ENCODE measurements around the gene LRRC27. TPM values are rescaled to one million over a fixed set of nuclear protein-coding genes. Genes with fewer than 3 reads are reported as not detected.

LRRC27 gene
- total RNA-seq, 4 donors from 2014 or later, result 3.1 to 5.8 (median 4.4) TPM

DNA sequence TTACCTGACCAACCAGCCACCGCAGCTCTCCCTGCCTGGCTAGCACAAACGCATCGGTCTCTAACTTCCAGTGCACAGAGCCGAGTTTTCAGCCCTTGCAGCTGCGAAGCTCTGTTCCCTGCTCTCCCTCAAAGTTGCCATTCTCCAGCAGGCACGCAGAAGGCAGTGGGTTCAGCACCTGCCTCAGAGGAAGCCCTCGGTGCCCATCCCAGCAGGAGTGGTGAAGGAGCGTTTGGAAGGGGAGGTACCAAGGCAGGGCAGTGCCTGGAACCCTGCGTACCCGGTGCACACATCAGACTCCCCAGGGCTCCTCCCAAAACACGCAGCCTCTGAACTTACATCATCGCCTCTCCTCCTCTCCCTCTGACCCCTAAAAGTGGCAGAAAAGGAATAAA lies 22.5 kb upstream of the LRRC27 start:
- Histone ChIP-seq H3K9me3 (no peaks in the 10 kb centered on the region), H3K27ac (no peak overlapping the region), H3K27me3 (no peaks in the 10 kb centered on the region), H3K4me1 (peaks cover 0 to 24% (median 12%) of the 10 kb centered on the region in 3 donors), H3K4me3 (no peak overlapping the region), H3K36me3 (no peaks in the 10 kb centered on the region)
- WGBS, 2 donors (ENCODE audit: low coverage in 1 of 2), result 67% methylated on average over 3 of the region's 12 CpGs; no CpG with 5 or more reads in 1 of the 2 donors
- no peak for ATAC-seq
- TF ChIP-seq EP300 (IDR thresholded peaks at IDR 0.05) (no peak), POLR2AphosphoS5 (IDR thresholded peaks at IDR 0.05) (no peak)

DNA sequence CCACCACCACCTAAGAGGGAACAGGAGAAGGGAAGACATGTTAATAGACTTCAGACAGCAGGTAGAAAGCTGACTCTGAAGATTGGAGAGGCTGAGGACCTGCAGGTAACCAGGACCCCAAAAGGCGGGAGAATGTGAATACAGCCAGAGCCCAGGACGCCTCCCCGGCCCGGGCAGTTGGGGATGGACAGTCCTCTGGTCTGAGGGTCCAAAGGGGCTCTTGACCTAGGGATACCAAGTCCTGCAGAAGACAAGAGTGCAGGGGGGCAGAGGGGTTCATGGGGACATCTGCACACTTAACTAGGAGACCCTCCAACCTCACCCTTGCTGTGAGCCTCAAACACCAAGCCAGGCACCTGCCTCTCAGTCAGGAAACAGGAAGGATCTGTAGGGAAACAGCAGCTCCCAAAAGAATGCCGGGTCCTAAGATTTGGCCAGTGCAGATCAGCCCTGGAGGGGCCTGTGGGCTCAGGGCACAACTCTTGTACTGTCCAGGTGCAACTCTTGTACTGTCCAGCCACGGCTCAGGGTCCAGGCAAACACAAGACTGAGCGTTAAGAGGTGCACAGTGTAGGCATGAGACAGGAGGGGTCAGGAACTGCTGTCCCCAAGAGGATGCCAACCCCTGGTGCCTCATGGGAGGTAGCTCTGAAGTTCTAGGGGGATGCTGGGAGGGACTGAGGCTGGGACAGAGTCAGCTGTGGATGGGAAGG lies 22.0 kb upstream of the LRRC27 start:
- peaks cover 0 to 24% (median 12%) of the 10 kb centered on the region in 3 donors for H3K4me1 ChIP-seq
- no peaks in the 10 kb centered on the region for H3K36me3 ChIP-seq
- ATAC-seq, result no peak
- no peak overlapping the region for H3K27ac ChIP-seq
- WGBS, 2 donors (ENCODE audit: low coverage in 1 of 2), result 64 to 97% methylated on average over 4 of the region's 7 CpGs
- H3K4me3 ChIP-seq, result no peak overlapping the region
- no peaks in the 10 kb centered on the region for H3K9me3 ChIP-seq
- no peak for TF ChIP-seq POLR2AphosphoS5 (IDR thresholded peaks at IDR 0.05)
- TF ChIP-seq, protein P1, sequence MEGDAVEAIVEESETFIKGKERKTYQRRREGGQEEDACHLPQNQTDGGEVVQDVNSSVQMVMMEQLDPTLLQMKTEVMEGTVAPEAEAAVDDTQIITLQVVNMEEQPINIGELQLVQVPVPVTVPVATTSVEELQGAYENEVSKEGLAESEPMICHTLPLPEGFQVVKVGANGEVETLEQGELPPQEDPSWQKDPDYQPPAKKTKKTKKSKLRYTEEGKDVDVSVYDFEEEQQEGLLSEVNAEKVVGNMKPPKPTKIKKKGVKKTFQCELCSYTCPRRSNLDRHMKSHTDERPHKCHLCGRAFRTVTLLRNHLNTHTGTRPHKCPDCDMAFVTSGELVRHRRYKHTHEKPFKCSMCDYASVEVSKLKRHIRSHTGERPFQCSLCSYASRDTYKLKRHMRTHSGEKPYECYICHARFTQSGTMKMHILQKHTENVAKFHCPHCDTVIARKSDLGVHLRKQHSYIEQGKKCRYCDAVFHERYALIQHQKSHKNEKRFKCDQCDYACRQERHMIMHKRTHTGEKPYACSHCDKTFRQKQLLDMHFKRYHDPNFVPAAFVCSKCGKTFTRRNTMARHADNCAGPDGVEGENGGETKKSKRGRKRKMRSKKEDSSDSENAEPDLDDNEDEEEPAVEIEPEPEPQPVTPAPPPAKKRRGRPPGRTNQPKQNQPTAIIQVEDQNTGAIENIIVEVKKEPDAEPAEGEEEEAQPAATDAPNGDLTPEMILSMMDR (IDR thresholded peaks at IDR 0.05), result no peak
- TF ChIP-seq EP300 (IDR thresholded peaks at IDR 0.05), result no peak
- no peak for TF ChIP-seq POLR2A (IDR thresholded peaks at IDR 0.05)
- H3K27me3 ChIP-seq, result no peaks in the 10 kb centered on the region

DNA sequence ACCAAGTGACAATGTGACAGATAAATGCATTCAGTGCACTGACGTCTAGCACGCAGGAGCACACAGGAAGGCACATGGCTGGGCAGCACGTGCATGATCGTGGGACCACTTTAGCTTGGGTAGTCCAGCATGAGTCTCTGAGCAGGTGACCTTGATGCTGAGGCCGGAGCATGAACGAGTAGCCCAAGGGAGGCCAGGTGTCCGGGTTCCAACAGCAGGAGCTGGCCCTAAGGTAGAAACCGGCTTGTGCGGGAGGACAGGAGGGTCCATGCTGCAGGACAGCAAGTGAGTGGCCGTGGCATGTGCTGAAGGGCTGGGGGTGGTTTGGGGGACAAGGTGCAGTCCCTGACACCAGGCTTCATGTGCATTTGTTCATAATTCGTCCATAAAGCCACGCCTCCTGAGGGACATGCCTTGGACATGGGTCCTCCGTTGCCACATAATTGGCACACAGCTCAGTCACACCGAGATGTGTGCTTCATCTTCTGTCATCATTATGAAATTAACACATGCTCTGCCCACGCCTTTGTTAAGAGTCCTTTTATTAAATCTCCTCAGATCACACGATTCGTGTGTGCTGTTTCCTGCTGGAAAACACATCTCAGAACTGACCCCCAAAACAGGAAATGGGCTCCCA lies 21.2 kb upstream of the LRRC27 start:
- H3K4me3 ChIP-seq, result no peak overlapping the region
- H3K27ac ChIP-seq, result no peak overlapping the region
- H3K36me3 ChIP-seq, result no peaks in the 10 kb centered on the region
- WGBS, 2 donors (ENCODE audit: low coverage in 1 of 2), result 66 to 74% methylated on average over 9 to 11 of the region's 17 CpGs
- H3K9me3 ChIP-seq, result no peaks in the 10 kb centered on the region
- H3K4me1 ChIP-seq, result peaks cover 0 to 24% (median 12%) of the 10 kb centered on the region in 3 donors
- ATAC-seq, result no peak
- no peaks in the 10 kb centered on the region for H3K27me3 ChIP-seq
- TF ChIP-seq POLR2AphosphoS5 (IDR thresholded peaks at IDR 0.05), result no peak
- TF ChIP-seq, protein P1 (IDR thresholded peaks at IDR 0.05), result no peak
- no peak for TF ChIP-seq EP300 (IDR thresholded peaks at IDR 0.05)
- no peak for TF ChIP-seq POLR2A (IDR thresholded peaks at IDR 0.05)

DNA sequence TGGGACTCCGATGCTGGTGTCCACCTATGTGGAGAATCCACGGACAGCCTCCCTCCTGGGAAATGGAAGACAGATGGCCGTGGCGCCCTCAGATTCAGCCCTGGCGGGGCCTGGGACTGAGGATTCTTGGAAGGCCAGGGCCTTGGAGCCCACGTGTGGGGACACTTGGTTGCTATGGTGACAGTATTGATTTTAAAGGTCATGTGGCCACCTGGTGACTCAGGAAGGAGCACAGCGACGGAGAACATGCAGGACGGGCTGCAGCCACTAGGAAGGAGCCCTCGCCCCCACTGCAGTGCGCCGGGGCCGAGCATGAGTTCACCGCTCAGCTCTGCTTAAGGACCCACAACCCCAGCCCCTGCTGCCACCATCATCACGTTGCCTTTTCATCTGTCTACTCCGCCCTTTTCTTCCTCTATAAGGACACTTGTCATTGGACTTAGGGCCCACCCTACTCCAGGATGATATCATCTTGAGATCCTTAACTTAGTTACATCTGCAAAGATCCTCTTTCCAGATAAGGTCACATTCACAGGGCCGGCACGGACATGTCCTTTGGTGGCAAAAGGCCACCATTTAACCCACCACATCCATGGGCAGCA lies 20.6 kb upstream of the LRRC27 start:
- no peaks in the 10 kb centered on the region for H3K27me3 ChIP-seq
- H3K27ac ChIP-seq, result no peak overlapping the region
- TF ChIP-seq, protein P1 (IDR thresholded peaks at IDR 0.05), result no peak
- TF ChIP-seq POLR2A (IDR thresholded peaks at IDR 0.05) (no peak), POLR2AphosphoS5 (IDR thresholded peaks at IDR 0.05) (no peak), EP300 (IDR thresholded peaks at IDR 0.05) (no peak)
- H3K36me3 ChIP-seq, result no peaks in the 10 kb centered on the region
- H3K4me3 ChIP-seq, result no peak overlapping the region
- peaks cover 0 to 21% (median 12%) of the 10 kb centered on the region in 3 donors for H3K4me1 ChIP-seq
- 76 to 87% methylated on average over 8 to 11 of the region's 18 CpGs for WGBS, 2 donors (ENCODE audit: low coverage in 1 of 2)
- no peak for ATAC-seq
- H3K9me3 ChIP-seq, result no peaks in the 10 kb centered on the region

DNA sequence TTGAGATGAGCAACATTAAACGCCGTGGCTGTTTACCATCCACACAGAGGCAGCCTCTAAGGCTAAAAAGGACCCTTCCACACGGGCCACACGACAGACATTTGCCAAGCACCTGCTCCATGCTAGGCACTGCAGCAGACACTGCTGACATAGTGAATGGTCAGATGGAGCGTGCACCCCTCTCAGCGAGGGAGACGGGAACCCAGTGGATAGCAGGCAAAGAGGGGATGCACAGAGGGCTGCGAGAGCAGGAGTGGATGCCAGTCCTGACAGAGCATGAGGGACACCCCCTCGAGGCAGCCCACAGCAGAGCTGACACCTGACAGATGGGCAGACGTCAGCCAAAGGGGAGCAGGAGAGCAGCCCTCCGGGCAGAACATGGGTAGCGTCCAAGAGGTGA lies 18.7 kb upstream of the LRRC27 start:
- TF ChIP-seq, protein P1 (IDR thresholded peaks at IDR 0.05), result no peak
- TF ChIP-seq POLR2A (IDR thresholded peaks at IDR 0.05), result no peak
- TF ChIP-seq POLR2AphosphoS5 (IDR thresholded peaks at IDR 0.05), result no peak
- no peak for TF ChIP-seq EP300 (IDR thresholded peaks at IDR 0.05)
- H3K36me3 ChIP-seq, result no peaks in the 10 kb centered on the region
- no peak overlapping the region for H3K27ac ChIP-seq
- peaks cover 0 to 10% (median 6%) of the 10 kb centered on the region in 3 donors for H3K4me1 ChIP-seq
- H3K27me3 ChIP-seq, result no peaks in the 10 kb centered on the region
- no peak overlapping the region for H3K4me3 ChIP-seq
- no peaks in the 10 kb centered on the region for H3K9me3 ChIP-seq
- 90 to 100% methylated on average over 1 to 4 of the region's 12 CpGs for WGBS, 2 donors (ENCODE audit: low coverage in 1 of 2)
- ATAC-seq, result no peak
